Embryonic facial prominence (tissue), 1 donor: ENCODE data around the gene TGM3.

Experiments
- DNase-seq: peaks from one replicate; pipeline ENCODE4 v3.0.0-alpha.2; 2016; ENCODE audit errors: extremely low spot score

The TGM3 gene

GRCh38 chr20:2307136-2307535, 11.3 kb downstream of the TGM3 start:
- DNase-seq = no peak

GRCh38 chr20:2311329-2311728, 15.5 kb downstream of the TGM3 start:
- DNase-seq = no peak

- DNase-seq = no peak
These were observed 17.1 kb downstream of the TGM3 start for GRCh38 chr20:2312876-2313275.

- no peak for DNase-seq
These were observed 17.5 kb downstream of the TGM3 start for GRCh38 chr20:2313316-2313715.

- DNase-seq = no peak
These were observed 19.1 kb downstream of the TGM3 start for GRCh38 chr20:2314759-2315439.

GRCh38 chr20:2315440-2315778, 19.6 kb downstream of the TGM3 start:
- DNase-seq = no peak

- no peak for DNase-seq
These were observed 21.2 kb downstream of the TGM3 start for GRCh38 chr20:2316847-2317495.

GRCh38 chr20:2320813-2321658, 25.2 kb downstream of the TGM3 start:
- no peak for DNase-seq

- DNase-seq = no peak
These were observed 27.2 kb downstream of the TGM3 start for GRCh38 chr20:2323051-2323450.

- no peak for DNase-seq
These were observed 30.2 kb downstream of the TGM3 start for GRCh38 chr20:2326046-2326445.

GRCh38 chr20:2327620-2328555, 32.1 kb downstream of the TGM3 start:
- DNase-seq = no peak

GRCh38 chr20:2329286-2329685, 33.5 kb downstream of the TGM3 start:
- DNase-seq = no peak

- no peak for DNase-seq
These were observed 34.4 kb downstream of the TGM3 start for GRCh38 chr20:2330090-2330695.

- no peak for DNase-seq
These were observed 35.3 kb downstream of the TGM3 start for GRCh38 chr20:2331106-2331505.

GRCh38 chr20:2331901-2332565, 36.2 kb downstream of the TGM3 start:
- no peak for DNase-seq

- DNase-seq = no peak
These were observed 36.9 kb downstream of the TGM3 start for GRCh38 chr20:2332711-2333110.

GRCh38 chr20:2333821-2334220, 38.0 kb downstream of the TGM3 start:
- no peak for DNase-seq

GRCh38 chr20:2335096-2335870, 39.5 kb downstream of the TGM3 start:
- DNase-seq = no peak

GRCh38 chr20:2336471-2336870, 40.7 kb downstream of the TGM3 start:
- no peak for DNase-seq

GRCh38 chr20:2337142-2337541, 41.3 kb downstream of the TGM3 start:
- DNase-seq = no peak
